A673 (cell line): Measurements from ENCODE around the gene KCNJ14.

Experiments used
- EZH2 ChIP-seq: fragments of 200-600 bp; sonication (generic); IDR thresholded peaks from 2 replicates; pipeline ENCODE4 v1.6.1; 2017; ENCODE audit warnings: borderline replicate concordance, low read depth, mild to moderate bottlenecking, mixed read lengths, antibody characterized with exemption, low read length; ENCODE audit not compliant: poor library complexity, severe bottlenecking
- TF ChIP-seq, protein P1 (sequence below): fragments of 300-800, 200-600 bp; sonication (generic); conservative IDR thresholded peaks from 2 replicates; pipeline ENCODE4 v1.5.1; 2017; ENCODE audit warnings: low read depth, mild to moderate bottlenecking, antibody characterized with exemption, low read length, moderate library complexity, mixed read lengths

DNA sequence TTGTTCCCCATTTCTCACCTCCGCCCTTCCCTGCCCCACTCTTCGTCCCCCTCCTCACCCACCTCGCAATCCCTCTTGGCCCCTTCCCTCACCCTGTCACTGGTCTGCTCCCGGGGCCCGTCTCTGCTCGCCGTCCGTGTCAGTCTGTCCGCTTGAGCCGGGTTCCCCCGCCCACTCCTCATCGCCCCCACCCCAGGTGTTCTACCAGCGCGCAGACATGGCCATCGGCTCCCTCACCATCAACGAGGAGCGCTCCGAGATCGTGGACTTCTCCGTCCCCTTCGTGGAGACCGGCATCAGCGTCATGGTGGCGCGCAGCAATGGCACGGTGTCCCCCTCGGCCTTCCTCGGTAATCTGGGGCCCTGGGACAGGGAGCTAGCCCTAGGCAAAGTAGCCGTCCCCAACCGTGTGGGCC lies 39.6 kb upstream of the KCNJ14 start:
- TF ChIP-seq, protein P1, sequence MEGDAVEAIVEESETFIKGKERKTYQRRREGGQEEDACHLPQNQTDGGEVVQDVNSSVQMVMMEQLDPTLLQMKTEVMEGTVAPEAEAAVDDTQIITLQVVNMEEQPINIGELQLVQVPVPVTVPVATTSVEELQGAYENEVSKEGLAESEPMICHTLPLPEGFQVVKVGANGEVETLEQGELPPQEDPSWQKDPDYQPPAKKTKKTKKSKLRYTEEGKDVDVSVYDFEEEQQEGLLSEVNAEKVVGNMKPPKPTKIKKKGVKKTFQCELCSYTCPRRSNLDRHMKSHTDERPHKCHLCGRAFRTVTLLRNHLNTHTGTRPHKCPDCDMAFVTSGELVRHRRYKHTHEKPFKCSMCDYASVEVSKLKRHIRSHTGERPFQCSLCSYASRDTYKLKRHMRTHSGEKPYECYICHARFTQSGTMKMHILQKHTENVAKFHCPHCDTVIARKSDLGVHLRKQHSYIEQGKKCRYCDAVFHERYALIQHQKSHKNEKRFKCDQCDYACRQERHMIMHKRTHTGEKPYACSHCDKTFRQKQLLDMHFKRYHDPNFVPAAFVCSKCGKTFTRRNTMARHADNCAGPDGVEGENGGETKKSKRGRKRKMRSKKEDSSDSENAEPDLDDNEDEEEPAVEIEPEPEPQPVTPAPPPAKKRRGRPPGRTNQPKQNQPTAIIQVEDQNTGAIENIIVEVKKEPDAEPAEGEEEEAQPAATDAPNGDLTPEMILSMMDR: no peak
- TF ChIP-seq EZH2: no peak
